NCI-H2107 (cell line): Measurements from ENCODE around the gene DDX10.
"Not testable (repeated sequence)": the region's sequence is repeated elsewhere in the genome, so short reads cannot be mapped to it uniquely, and the experiment has no call there.

Source experiments
- DNase-seq: peaks from one replicate; lab custom pipeline; 2025; lab: John Stamatoyannopoulos, UW

Gene DDX10

GRCh38 chr11:108823960-108824359 is 159.1 kb downstream of the DDX10 start:
- not testable (repeated sequence) for DNase-seq

DNA sequence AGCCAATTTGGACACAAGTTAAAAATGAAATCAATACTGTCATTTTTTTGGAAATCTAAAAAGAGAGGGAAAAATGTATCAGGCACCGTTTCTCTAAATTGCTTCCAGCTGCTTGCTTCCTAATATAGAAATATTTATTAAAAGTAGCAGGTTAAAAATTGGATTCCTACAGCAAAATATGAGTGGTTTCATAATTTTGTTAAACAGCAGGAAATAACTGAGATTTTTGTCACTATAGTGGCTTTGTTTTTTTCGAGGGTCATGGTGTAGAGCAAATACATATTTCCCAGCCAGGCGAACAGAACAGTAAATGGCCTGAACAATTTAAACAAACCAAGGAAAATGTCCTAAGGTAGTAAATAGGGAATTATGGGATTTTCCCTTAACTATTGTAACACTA is 159.7 kb downstream of the DDX10 start:
- DNase-seq, result no peak

GRCh38 chr11:108825381-108825780 is 160.5 kb downstream of the DDX10 start:
- DNase-seq, result no peak

DNA sequence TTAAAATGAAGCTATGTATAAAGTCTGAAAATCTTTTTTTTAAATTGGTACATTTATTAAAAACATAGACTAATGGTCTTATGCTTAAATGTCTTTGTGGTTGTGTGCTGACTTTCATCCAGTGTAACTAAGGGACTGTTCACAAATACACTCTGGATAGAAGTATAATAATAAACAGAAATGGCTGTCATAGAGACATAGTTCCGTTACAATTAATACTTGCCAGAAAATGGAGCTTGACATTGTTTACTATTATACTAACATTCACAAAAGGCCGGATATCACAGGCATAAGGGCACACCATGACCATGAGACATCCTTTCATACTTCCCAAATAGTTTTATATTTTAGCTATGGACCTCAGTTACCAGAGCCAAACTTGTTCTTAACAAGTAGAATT is 161.3 kb downstream of the DDX10 start:
- no peak for DNase-seq

- DNase-seq, result no peak
Measured at GRCh38 chr11:108835624-108836023, 170.8 kb downstream of the DDX10 start.

- DNase-seq, result no peak
Measured at GRCh38 chr11:108836541-108836940, 171.7 kb downstream of the DDX10 start.

- no peak for DNase-seq
Measured at GRCh38 chr11:108838102-108838791, 173.4 kb downstream of the DDX10 start.

- no peak for DNase-seq
Measured at GRCh38 chr11:108838792-108839105, 173.9 kb downstream of the DDX10 start.

DNA sequence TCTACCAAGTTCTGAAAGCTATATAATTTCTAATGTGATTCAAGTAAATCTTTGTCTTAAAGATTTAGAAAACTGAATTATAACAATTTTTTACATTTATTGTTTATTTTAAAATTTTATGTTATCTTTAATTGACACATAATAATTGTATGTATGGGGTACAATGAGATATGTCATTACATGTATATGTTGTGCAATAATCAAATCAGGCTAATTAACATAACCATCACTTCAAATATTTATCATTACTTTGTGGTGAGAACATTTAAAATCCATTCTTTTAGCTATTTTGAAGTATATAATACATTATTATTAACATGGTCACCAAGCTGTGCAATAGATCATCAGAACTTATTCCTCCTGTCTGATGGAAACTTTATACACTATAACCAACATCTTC is 181.1 kb downstream of the DDX10 start:
- no peak for DNase-seq

- no peak for DNase-seq
Measured at GRCh38 chr11:108847298-108847990, 182.6 kb downstream of the DDX10 start.

GRCh38 chr11:108851781-108852180 is 186.9 kb downstream of the DDX10 start:
- no peak for DNase-seq

DNA sequence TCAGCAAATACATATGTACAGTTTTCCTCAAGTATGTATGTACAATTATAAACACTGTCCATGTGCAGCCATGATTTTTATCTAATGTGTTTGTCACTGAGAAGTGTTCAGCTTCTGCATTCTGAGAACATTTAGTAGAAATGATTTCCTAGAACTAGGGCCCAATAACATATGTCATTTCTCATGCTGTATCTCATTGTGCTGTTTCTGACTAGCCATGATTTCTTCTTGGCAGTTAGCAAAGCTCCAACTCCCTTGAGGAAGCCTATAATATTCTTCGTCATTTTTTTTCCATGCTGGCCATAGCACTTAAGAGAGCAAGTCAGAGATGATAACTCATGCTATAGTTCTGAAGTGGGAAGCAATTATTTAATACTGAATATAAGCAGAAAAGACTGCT is 187.8 kb downstream of the DDX10 start:
- no peak for DNase-seq

DNA sequence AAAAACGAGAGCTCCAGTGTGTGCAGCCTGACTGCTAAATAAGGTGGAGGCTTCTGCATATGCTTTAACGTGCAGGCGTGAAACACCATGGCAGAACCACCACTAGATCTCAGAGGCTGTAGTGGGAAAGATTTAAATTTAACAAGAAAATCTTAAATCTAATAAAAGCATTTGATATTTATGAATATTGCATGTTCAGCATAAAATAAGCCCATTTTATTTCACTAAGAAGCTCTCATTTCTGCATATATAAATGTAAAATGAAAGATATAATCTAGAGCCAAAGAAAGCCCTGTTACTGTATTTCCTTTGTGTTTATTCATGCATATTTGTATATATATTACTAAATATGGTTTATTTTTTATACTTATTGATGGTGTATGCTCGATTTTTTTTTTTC is 188.3 kb downstream of the DDX10 start:
- DNase-seq, result no peak

DNA sequence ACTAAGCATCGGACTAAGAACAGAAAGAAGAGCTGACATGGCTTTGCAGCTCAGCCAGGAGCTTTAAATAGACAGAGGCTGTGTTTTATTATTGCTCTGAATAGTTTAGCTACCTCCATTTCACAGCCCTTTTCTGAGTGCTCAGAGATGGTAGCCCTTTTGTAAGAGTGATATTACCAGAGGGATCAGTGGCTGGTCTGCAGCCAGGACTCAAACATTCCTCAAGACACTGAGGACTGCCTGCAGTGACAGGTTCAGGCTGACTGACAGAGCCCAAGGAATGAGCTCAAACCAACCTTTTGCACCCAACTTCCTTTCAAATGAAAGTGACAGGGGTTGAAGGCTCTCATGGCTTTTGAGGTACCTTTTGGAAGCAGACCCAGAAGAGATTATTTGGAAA is 189.0 kb downstream of the DDX10 start:
- no peak for DNase-seq

DNA sequence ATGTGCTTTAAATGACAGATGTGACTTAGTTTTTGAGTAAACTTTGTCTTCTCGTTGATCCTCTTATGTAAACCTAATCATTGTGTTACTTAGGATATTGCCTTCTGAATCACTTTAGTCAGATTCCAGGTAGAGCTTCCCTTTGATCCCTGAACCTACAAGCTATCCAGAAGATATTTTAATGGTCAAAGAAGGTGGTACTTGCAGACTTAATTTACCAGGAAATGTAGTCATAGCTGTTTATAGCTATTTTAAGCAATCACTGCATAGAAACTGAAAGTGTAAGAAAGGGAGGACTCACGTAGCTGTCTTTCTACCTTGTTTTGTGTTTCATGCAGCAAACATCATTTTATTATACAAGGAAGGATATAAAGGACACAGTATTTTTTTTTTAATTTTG is 189.5 kb downstream of the DDX10 start:
- DNase-seq, result no peak

DNA sequence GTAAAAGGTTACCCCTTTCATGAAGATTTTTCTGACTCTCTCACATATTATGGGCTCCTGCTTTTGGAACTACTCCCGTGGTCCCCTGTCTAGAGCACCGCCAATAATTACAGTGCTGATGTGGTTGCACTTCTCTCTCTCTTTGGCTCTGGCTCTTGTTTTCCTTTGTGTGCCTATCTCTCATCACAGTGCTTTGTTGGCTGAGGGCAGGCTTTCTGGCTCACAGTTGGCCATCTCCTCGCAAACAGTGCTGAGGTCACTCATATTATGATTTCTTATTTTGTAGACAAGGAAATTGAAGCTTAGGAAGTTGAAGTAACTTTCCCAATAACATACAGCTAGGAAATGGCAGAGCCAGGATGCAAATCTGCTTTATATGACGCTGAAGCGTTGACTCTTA is 192.5 kb downstream of the DDX10 start:
- no peak for DNase-seq

DNA sequence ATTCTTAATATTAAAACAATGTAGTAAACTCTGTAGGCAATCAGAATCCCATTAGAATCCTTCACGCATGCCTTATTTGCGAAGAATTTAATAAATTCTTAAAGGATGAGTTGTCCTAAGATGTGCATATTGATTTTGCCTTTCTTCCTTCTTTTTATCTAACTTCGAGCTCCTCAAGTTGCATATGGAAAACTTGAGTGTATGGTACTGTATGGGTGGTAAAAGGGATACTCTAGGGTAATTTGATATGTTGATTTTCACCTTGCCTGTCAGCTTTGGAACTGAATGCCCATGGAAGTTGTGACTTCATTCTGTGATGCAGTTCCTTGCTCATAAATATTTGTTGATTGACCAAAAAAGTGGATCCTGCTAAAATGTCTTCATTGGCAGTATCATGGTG is 193.8 kb downstream of the DDX10 start:
- DNase-seq, result no peak

GRCh38 chr11:108859510-108859909 is 194.6 kb downstream of the DDX10 start:
- no peak for DNase-seq

DNA sequence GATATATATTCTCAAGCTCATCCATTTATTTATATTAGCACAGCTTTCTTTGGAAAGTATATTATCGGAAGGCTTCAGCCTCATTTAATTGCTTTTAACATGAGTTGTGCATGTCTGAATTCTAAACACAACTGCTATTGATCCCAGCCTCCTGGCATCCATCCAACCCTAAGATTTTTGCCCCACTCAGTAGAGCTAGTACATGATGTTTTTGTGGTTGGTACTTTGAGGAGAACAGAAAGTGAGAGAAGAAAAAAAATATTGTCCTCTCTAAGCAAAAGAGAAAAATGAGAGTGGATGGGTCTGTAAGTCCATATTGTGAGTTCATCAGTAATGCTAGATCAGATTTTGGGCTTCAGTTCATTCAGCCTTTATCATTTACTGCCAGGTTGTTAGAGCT is 198.7 kb downstream of the DDX10 start:
- no peak for DNase-seq

DNA sequence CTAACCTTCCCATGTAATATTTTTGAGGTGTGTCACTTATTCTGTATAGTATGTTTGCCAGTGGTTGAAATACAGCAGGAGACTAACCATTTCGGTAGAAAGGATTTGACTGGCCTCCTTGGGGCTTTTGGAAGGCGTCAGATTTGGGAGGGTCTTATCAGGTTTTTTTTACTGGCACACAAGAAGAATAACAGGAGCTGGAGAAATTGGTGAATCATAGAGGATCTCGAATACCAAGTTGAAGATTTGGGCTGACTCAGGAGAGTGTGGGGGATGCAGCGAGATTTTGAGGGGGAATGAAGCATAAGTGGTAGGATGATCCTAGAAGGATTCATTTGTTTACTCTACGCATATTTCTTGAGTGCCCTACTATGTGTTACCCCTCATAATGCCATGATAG is 200.5 kb downstream of the DDX10 start:
- no peak for DNase-seq

DNA sequence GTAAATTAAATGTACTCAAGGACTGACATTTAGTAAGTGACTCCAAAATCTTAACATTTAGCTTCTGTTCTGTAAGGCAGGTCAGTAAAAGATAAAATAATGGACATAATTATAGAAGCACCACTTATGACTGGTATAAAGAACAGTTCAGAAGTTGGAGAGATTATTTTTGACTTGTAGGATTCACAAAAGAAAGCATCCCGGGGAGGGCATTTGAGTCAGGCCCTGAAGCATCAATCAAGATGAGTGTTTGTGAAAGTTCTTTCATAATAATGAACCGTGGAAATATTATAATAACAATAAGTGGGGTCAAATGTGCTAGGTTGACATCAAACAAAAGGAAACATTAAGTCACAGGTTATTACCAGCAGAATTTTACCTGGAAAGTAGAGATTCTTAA is 201.9 kb downstream of the DDX10 start:
- DNase-seq, result no peak

DNA sequence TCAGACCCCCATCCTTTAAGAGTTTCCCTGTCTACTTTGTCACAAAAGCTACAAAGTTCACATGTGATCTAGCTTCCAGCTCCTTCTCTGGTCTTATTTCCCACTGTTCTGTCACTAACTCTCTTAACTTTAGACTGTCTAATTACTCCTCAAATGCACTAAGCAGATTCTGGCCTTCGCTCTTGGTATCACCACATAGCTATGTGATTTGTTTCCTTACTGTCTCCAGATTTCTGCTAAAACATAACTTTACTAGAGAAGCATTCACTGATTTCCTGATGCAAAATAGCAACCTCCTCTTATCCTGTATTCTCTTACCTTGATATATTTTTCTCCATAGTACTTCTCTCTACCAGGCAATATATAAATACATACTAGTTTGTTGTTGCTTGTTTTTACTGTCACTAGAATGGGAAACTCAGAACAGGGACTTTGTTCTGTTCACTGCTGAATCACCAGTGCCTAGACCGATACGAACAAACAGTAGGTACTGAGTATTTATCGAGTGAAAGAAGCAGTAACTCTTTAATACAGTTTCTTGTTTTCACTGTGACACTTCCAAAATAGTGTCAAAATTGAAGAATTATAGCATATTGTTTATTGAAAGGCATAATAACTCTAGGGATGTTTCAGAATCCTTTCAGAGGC is 205.6 kb downstream of the DDX10 start:
- no peak for DNase-seq

DNA sequence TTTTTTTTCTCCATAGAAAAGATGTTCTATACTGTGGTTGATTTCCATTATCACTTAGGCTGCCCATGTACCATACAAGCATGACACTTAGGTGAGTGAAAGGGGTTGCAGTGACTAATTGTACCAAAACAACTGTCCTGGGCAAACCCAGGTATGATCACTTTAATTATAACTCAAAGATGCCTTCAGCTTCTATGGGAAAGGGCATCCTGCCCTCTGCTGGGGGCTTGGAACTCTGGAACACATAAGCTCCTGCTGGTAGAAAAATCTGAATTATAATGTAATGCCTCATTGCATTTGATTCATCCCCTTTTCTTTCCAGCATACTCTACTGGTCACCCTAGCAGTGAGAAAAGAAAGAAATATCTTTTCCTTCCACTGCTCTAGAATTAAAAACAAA is 206.3 kb downstream of the DDX10 start:
- no peak for DNase-seq

- no peak for DNase-seq
Measured at GRCh38 chr11:108871867-108872266, 207.0 kb downstream of the DDX10 start.
